ENCODE measurements around the gene RPS25.

DNA sequence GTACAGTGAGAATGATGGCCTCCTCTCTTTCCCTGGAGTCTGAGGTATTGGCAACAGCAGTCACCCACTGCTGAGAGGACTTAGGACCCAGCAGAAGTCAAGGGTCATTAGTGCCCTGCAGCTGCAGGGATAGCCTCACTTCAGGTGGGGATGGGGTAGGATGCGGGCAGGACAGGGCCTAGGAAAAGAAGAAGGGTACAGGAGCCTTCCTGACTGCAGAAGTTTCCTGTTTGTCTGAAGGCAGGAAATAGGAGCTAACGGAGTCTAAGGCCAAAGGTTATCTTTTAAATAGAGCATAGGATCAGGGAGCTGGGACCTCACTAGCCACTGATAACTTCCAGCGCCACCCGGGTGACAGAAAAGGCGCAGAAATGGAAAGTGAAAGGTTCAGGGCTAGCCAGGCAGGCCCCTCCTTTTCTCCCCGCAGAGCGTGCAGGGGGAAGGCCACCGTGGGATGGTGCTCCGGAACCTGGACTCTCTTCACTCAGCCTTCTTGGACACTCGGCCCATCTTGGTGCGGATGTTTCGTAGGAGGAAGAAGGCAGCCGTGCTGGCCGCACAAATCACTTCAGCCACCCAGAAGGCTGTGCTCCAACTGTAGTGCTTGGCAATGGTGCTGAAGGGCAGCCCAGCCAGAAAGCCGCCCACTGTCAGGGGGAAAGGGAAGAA lies 6.4 kb upstream of the RPS25 start:
- no peak for TF ChIP-seq CTCF (IDR thresholded peaks at IDR 0.05 in 2 of 3, conservative IDR thresholded peaks at IDR 0.05 in 1 of 3; ENCODE audit: control insufficient read depth in 2 of 3, extremely low read depth in 1 of 3, insufficient read depth in 1 of 3, low read depth in 3 of 3, low read length in 3 of 3)
- TF ChIP-seq ZNF687 (IDR thresholded peaks at IDR 0.05) = no peak
- TF ChIP-seq FOXK2 (IDR thresholded peaks at IDR 0.05) = no peak
- TF ChIP-seq ZBTB40 (IDR thresholded peaks at IDR 0.05; ENCODE audit: borderline replicate concordance) = no peak
- no peak for TF ChIP-seq REST (IDR thresholded peaks at IDR 0.05; ENCODE audit: low read depth, low read length)
- TF ChIP-seq ZNF384 (IDR thresholded peaks at IDR 0.05; ENCODE audit: borderline replicate concordance, low read depth, low read length) = no peak
- TF ChIP-seq TAF1 (IDR thresholded peaks at IDR 0.05; ENCODE audit: borderline replicate concordance, low read depth, low read length) = no peak
- TF ChIP-seq KAT2A (conservative IDR thresholded peaks at IDR 0.05; ENCODE audit: control insufficient read depth, low read depth, low read length) = no peak
- TF ChIP-seq POLR2A (IDR thresholded peaks at IDR 0.05; ENCODE audit: low read depth, low read length) = 0 out of 2 replicates have a peak, but pooled peaks have one; percentile 15
